Renal pelvis (tissue), 4 donors: ENCODE measurements around the gene SPTBN2. TPM values are rescaled to one million over a fixed set of nuclear protein-coding genes. Genes with fewer than 3 reads are reported as not detected.

Experiments used
- DNase-seq: peaks from one replicate; pipeline ENCODE4 v3.0.0-alpha.2; 2013
- polyA plus RNA-seq, 3 donors: library from polyadenylated mRNA; unstranded; fragments of 120-200 nt; gene quantifications; one replicate each; pipeline ENCODE4 v1.2.1, GENCODE V29; 2013; ENCODE audit not compliant: insufficient read length in 3 of 3

SPTBN2 gene
- polyA plus RNA-seq, 3 donors = 52.7 to 71.6 (median 56.2) TPM

- DNase-seq = no peak
Observed at GRCh38 chr11:66705587-66706335, 23.3 kb downstream of the SPTBN2 start.

GRCh38 chr11:66704659-66705360 is 24.2 kb downstream of the SPTBN2 start:
- no peak for DNase-seq

GRCh38 chr11:66701432-66702240 is 27.4 kb downstream of the SPTBN2 start:
- DNase-seq = no peak

- DNase-seq = no peak
Observed at GRCh38 chr11:66700742-66701141, 28.3 kb downstream of the SPTBN2 start.

GRCh38 chr11:66700337-66700736 is 28.7 kb downstream of the SPTBN2 start:
- no peak for DNase-seq

- DNase-seq = no peak
Observed at GRCh38 chr11:66698491-66698890, 30.5 kb downstream of the SPTBN2 start.

- no peak for DNase-seq
Observed at GRCh38 chr11:66697988-66698387, 31.0 kb downstream of the SPTBN2 start.

GRCh38 chr11:66696146-66696545 is 32.9 kb downstream of the SPTBN2 start:
- DNase-seq = no peak

GRCh38 chr11:66694732-66695207 is 34.2 kb downstream of the SPTBN2 start:
- peak; percentile 92 for DNase-seq

GRCh38 chr11:66694056-66694410 is 35.0 kb downstream of the SPTBN2 start:
- no peak for DNase-seq

- DNase-seq = no peak
Observed at GRCh38 chr11:66693356-66694055, 35.5 kb downstream of the SPTBN2 start.

GRCh38 chr11:66692871-66693331 is 36.1 kb downstream of the SPTBN2 start:
- no peak for DNase-seq

- DNase-seq = no peak
Observed at GRCh38 chr11:66692446-66692845, 36.6 kb downstream of the SPTBN2 start.

- DNase-seq = no peak
Observed at GRCh38 chr11:66691311-66691980, 37.6 kb downstream of the SPTBN2 start.

- DNase-seq = no peak
Observed at GRCh38 chr11:66689661-66690590, 39.1 kb downstream of the SPTBN2 start.

- DNase-seq = no peak
Observed at GRCh38 chr11:66688561-66689534, 40.2 kb downstream of the SPTBN2 start.

- DNase-seq = no peak
Observed at GRCh38 chr11:66687831-66688281, 41.2 kb downstream of the SPTBN2 start.
